Tibial artery (tissue), 4 donors: ENCODE results near the gene KIF6.

Experiments
- DNase-seq, 2 donors: peaks; one replicate each; pipeline ENCODE4 v3.0.0-alpha.2; 2019
- H3K27ac ChIP-seq, 2 donors: fragments of 200-600 bp; sonication (generic) in 1 of 2; 1 replicate in 1 of 2; 2 replicates in 1 of 2; pipeline ENCODE4 v1.5.1; 2018 to 2019; ENCODE audit warnings: mild to moderate bottlenecking in 1 of 2
- H3K27me3 ChIP-seq, 2 donors: fragments of 200-600 bp; sonication (generic) in 1 of 2; one replicate each; pipeline versions ENCODE4 v1.5.1 to v1.6.0; 2016 to 2019
- H3K36me3 ChIP-seq, 3 donors: fragments of 200-600 bp; sonication (generic) in 2 of 3; one replicate each; pipeline ENCODE4 v1.5.1; 2016 to 2019; ENCODE audit warnings: mild to moderate bottlenecking in 2 of 3
- H3K4me1 ChIP-seq, 4 donors: fragments of 200-600 bp; sonication (generic) in 2 of 4; 1 replicate in 3 of 4; 2 replicates in 1 of 4; pipeline ENCODE4 v1.5.1; 2016 to 2019
- H3K4me3 ChIP-seq, 2 donors: fragments of 200-600 bp; sonication (generic) in 1 of 2; 1 replicate in 1 of 2; 2 replicates in 1 of 2; pipeline ENCODE4 v1.5.1; 2018 to 2019; ENCODE audit warnings: mild to moderate bottlenecking in 2 of 2
- H3K9me3 ChIP-seq, 3 donors: fragments of 200-600 bp; sonication (generic) in 1 of 3; one replicate each; pipeline ENCODE4 v1.5.1; 2016 to 2019
- CTCF ChIP-seq, 2 experiments: fragments of 200-600 bp in 1 of 2; fragments of 450-650 bp in 1 of 2; IDR thresholded peaks; one replicate each; pipeline ENCODE4 v1.5.1; 2017 to 2019; ENCODE audit warnings: antibody characterized with exemption in 2 of 2, mild to moderate bottlenecking in 1 of 2, moderate library complexity in 1 of 2
- intact Hi-C: fragments of 100-400 bp; cut with DNase I; formaldehyde crosslinking; loops from one replicate; pipeline ENCODE4 v1.15.0; 2023; ENCODE audit warnings: low total_unique reads

KIF6 gene

GRCh38 chr6:39411001-39411400 lies 314.2 kb downstream of the KIF6 start:
- Histone ChIP-seq H3K4me3 (no peak overlapping the region), H3K36me3 (no peaks in the 10 kb centered on the region), H3K27ac (no peak overlapping the region), H3K9me3 (no peaks in the 10 kb centered on the region), H3K27me3 (no peaks in the 10 kb centered on the region), H3K4me1 (no peaks in the 10 kb centered on the region)
- DNase-seq = no peak
- intact Hi-C loops = no loop called here
- no peak for TF ChIP-seq CTCF (IDR thresholded peaks at IDR 0.05)

GRCh38 chr6:39409889-39410288 lies 315.3 kb downstream of the KIF6 start:
- Histone ChIP-seq H3K27ac (no peak overlapping the region), H3K9me3 (no peaks in the 10 kb centered on the region), H3K27me3 (no peaks in the 10 kb centered on the region), H3K36me3 (no peaks in the 10 kb centered on the region), H3K4me3 (no peak overlapping the region), H3K4me1 (no peaks in the 10 kb centered on the region)
- intact Hi-C loops = no loop called here
- TF ChIP-seq CTCF (IDR thresholded peaks at IDR 0.05) = no peak
- DNase-seq = no peak

- no peaks in the 10 kb centered on the region for H3K4me1 ChIP-seq
- H3K9me3 ChIP-seq = no peaks in the 10 kb centered on the region
- no peak overlapping the region for H3K4me3 ChIP-seq
- no peak overlapping the region for H3K27ac ChIP-seq
- no peaks in the 10 kb centered on the region for H3K27me3 ChIP-seq
- no peaks in the 10 kb centered on the region for H3K36me3 ChIP-seq
- intact Hi-C loops = no loop called here
- TF ChIP-seq CTCF (IDR thresholded peaks at IDR 0.05) = no peak
- no peak for DNase-seq
Observed at GRCh38 chr6:39407446-39407993, 317.7 kb downstream of the KIF6 start.

GRCh38 chr6:39404312-39404711 lies 320.9 kb downstream of the KIF6 start:
- DNase-seq = no peak
- no peaks in the 10 kb centered on the region for H3K36me3 ChIP-seq
- H3K27ac ChIP-seq = no peak overlapping the region
- H3K4me1 ChIP-seq = no peaks in the 10 kb centered on the region
- no peaks in the 10 kb centered on the region for H3K27me3 ChIP-seq
- no peak for TF ChIP-seq CTCF (IDR thresholded peaks at IDR 0.05)
- intact Hi-C loops = no loop called here
- no peak overlapping the region for H3K4me3 ChIP-seq
- H3K9me3 ChIP-seq = no peaks in the 10 kb centered on the region

GRCh38 chr6:39403304-39403703 lies 321.9 kb downstream of the KIF6 start:
- no peak overlapping the region for H3K27ac ChIP-seq
- no peaks in the 10 kb centered on the region for H3K9me3 ChIP-seq
- H3K4me3 ChIP-seq = no peak overlapping the region
- no peak for TF ChIP-seq CTCF (IDR thresholded peaks at IDR 0.05)
- H3K36me3 ChIP-seq = no peaks in the 10 kb centered on the region
- DNase-seq = no peak
- H3K27me3 ChIP-seq = no peaks in the 10 kb centered on the region
- intact Hi-C loops = no loop called here
- no peaks in the 10 kb centered on the region for H3K4me1 ChIP-seq

- intact Hi-C loops = no loop called here
- no peak overlapping the region for H3K4me3 ChIP-seq
- no peaks in the 10 kb centered on the region for H3K9me3 ChIP-seq
- no peaks in the 10 kb centered on the region for H3K36me3 ChIP-seq
- H3K4me1 ChIP-seq = no peaks in the 10 kb centered on the region
- H3K27me3 ChIP-seq = no peaks in the 10 kb centered on the region
- TF ChIP-seq CTCF (IDR thresholded peaks at IDR 0.05) = no peak
- DNase-seq = peak in 1 of 2 donors; percentile 36
- H3K27ac ChIP-seq = no peak overlapping the region
Observed at GRCh38 chr6:39402239-39402751, 322.9 kb downstream of the KIF6 start.
